ENCODE measurements around the gene LMX1A.

GRCh38 chr1:165402517-165403111 is 46.1 kb upstream of the LMX1A start:
- no peak for TF ChIP-seq POLR2AphosphoS5 (IDR thresholded peaks at IDR 0.05; ENCODE audit: low read depth, low read length)
- TF ChIP-seq, protein P1, sequence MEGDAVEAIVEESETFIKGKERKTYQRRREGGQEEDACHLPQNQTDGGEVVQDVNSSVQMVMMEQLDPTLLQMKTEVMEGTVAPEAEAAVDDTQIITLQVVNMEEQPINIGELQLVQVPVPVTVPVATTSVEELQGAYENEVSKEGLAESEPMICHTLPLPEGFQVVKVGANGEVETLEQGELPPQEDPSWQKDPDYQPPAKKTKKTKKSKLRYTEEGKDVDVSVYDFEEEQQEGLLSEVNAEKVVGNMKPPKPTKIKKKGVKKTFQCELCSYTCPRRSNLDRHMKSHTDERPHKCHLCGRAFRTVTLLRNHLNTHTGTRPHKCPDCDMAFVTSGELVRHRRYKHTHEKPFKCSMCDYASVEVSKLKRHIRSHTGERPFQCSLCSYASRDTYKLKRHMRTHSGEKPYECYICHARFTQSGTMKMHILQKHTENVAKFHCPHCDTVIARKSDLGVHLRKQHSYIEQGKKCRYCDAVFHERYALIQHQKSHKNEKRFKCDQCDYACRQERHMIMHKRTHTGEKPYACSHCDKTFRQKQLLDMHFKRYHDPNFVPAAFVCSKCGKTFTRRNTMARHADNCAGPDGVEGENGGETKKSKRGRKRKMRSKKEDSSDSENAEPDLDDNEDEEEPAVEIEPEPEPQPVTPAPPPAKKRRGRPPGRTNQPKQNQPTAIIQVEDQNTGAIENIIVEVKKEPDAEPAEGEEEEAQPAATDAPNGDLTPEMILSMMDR (IDR thresholded peaks at IDR 0.05): no peak
- TF ChIP-seq, protein P2, sequence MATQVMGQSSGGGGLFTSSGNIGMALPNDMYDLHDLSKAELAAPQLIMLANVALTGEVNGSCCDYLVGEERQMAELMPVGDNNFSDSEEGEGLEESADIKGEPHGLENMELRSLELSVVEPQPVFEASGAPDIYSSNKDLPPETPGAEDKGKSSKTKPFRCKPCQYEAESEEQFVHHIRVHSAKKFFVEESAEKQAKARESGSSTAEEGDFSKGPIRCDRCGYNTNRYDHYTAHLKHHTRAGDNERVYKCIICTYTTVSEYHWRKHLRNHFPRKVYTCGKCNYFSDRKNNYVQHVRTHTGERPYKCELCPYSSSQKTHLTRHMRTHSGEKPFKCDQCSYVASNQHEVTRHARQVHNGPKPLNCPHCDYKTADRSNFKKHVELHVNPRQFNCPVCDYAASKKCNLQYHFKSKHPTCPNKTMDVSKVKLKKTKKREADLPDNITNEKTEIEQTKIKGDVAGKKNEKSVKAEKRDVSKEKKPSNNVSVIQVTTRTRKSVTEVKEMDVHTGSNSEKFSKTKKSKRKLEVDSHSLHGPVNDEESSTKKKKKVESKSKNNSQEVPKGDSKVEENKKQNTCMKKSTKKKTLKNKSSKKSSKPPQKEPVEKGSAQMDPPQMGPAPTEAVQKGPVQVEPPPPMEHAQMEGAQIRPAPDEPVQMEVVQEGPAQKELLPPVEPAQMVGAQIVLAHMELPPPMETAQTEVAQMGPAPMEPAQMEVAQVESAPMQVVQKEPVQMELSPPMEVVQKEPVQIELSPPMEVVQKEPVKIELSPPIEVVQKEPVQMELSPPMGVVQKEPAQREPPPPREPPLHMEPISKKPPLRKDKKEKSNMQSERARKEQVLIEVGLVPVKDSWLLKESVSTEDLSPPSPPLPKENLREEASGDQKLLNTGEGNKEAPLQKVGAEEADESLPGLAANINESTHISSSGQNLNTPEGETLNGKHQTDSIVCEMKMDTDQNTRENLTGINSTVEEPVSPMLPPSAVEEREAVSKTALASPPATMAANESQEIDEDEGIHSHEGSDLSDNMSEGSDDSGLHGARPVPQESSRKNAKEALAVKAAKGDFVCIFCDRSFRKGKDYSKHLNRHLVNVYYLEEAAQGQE (IDR thresholded peaks at IDR 0.05; ENCODE audit: insufficient read depth in 1 of 2, low read depth in 2 of 2, low read length in 1 of 2): no peak
- no peak for TF ChIP-seq TCF7L2 (IDR thresholded peaks at IDR 0.05; ENCODE audit: low read depth, low read length)
- no peak for TF ChIP-seq SIN3A (IDR thresholded peaks at IDR 0.05; ENCODE audit: borderline replicate concordance, insufficient read depth, low read depth, low read length)

Data from Panc1 (cell line).